NB4 (cell line): Measurements from ENCODE around the gene ADORA2B.

Experiments used
- POLR2A ChIP-seq: IDR thresholded peaks from 2 replicates; pipeline ENCODE4 v1.6.1; 2011; ENCODE audit warnings: mild to moderate bottlenecking; ENCODE audit not compliant: insufficient read length; ENCODE audit errors: extremely low read depth
- TF ChIP-seq, protein P1 (sequence below): IDR thresholded peaks from one replicate; pipeline ENCODE4 v1.5.1; 2012; ENCODE audit warnings: low read depth, low read length
- TF ChIP-seq, protein P2 (sequence below): IDR thresholded peaks from 2 replicates; pipeline ENCODE4 v1.6.1; 2011; ENCODE audit warnings: low read depth, low read length

DNA sequence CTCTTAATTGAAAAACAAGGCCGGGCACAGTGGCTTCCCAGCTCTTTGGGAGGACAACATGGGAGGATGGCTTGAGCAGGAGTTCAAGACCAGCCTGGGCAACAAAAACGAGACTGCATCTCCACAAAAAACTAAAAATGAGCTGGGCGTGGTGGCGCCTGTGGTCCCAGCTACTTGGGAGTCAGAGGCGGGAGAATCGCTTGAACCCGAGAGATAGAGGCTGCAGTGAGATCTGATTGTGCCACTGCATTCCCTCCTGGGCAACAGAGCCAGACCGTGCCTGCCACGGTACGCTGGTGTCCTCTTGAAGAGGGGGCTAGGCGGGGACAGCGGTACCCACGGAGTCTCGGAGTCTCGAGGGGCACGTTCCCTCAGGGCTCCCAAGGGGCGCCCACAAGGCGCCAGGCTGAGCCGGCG, 27.9 kb upstream of the ADORA2B start:
- TF ChIP-seq, protein P1, sequence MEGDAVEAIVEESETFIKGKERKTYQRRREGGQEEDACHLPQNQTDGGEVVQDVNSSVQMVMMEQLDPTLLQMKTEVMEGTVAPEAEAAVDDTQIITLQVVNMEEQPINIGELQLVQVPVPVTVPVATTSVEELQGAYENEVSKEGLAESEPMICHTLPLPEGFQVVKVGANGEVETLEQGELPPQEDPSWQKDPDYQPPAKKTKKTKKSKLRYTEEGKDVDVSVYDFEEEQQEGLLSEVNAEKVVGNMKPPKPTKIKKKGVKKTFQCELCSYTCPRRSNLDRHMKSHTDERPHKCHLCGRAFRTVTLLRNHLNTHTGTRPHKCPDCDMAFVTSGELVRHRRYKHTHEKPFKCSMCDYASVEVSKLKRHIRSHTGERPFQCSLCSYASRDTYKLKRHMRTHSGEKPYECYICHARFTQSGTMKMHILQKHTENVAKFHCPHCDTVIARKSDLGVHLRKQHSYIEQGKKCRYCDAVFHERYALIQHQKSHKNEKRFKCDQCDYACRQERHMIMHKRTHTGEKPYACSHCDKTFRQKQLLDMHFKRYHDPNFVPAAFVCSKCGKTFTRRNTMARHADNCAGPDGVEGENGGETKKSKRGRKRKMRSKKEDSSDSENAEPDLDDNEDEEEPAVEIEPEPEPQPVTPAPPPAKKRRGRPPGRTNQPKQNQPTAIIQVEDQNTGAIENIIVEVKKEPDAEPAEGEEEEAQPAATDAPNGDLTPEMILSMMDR: no peak
- TF ChIP-seq POLR2A: no peak
- TF ChIP-seq, protein P2, sequence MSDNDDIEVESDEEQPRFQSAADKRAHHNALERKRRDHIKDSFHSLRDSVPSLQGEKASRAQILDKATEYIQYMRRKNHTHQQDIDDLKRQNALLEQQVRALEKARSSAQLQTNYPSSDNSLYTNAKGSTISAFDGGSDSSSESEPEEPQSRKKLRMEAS: no peak
